SKM-1 (cell line): ENCODE measurements around the gene BOD1L1.

ENCODE experiments used
- DNase-seq: peaks from one replicate; lab custom pipeline; 2025; ENCODE audit not compliant: unreplicated experiment; lab: John Stamatoyannopoulos, UW

Gene BOD1L1

GRCh38 chr4:13527192-13527980 lies 100.1 kb downstream of the BOD1L1 start:
- no peak for DNase-seq

GRCh38 chr4:13526658-13527057 lies 100.9 kb downstream of the BOD1L1 start:
- no peak for DNase-seq

- no peak for DNase-seq
These were observed 101.8 kb downstream of the BOD1L1 start for GRCh38 chr4:13525606-13526281.

GRCh38 chr4:13524504-13525243 lies 102.9 kb downstream of the BOD1L1 start:
- DNase-seq: no peak

- DNase-seq: no peak
These were observed 103.7 kb downstream of the BOD1L1 start for GRCh38 chr4:13523591-13524503.

- DNase-seq: no peak
These were observed 104.4 kb downstream of the BOD1L1 start for GRCh38 chr4:13523105-13523477.

GRCh38 chr4:13522282-13523104 lies 105.0 kb downstream of the BOD1L1 start:
- DNase-seq: no peak

GRCh38 chr4:13521047-13521446 lies 106.5 kb downstream of the BOD1L1 start:
- DNase-seq: no peak
